ACHN (cell line): ENCODE measurements around the gene RABL2A.
"Not testable (repeated sequence)": the region's sequence is repeated elsewhere in the genome, so short reads cannot be mapped to it uniquely, and the experiment has no call there.

Experiments
- DNase-seq: peaks from one replicate; pipeline ENCODE4 v3.0.0-alpha.2; 2015
- in situ Hi-C: cut with HindIII; loops from 2 replicates; pipeline ENCODE4 v1.10.0; 2017; ENCODE audit warnings: low sequenced_read_pairs, low pct_ligation_motif_present, low pct_unique_long_range_greater_than_20kb

The RABL2A gene

GRCh38 chr2:113603467-113604084 lies 23.5 kb upstream of the RABL2A start:
- in situ Hi-C loops = not testable (repeated sequence)
- peak; percentile 95 for DNase-seq

- DNase-seq = peak; percentile 93
- in situ Hi-C loops = not testable (repeated sequence)
Measured at GRCh38 chr2:113604085-113604477, 23.0 kb upstream of the RABL2A start.

- in situ Hi-C loops, DNase-seq: not testable (repeated sequence)
Measured at GRCh38 chr2:113604661-113605060, 22.4 kb upstream of the RABL2A start.

GRCh38 chr2:113606036-113606435 lies 21.0 kb upstream of the RABL2A start:
- in situ Hi-C loops = not testable (repeated sequence)

GRCh38 chr2:113609822-113610221 lies 17.2 kb upstream of the RABL2A start:
- DNase-seq, in situ Hi-C loops: not testable (repeated sequence)

More at GRCh38 chr2:113606036-113606435, 21.0 kb upstream of the RABL2A start:
- not testable (repeated sequence) for DNase-seq

- DNase-seq, in situ Hi-C loops: not testable (repeated sequence)
Measured at GRCh38 chr2:113621002-113621401, 6.1 kb upstream of the RABL2A start.

GRCh38 chr2:113625906-113626305 lies 1.2 kb upstream of the RABL2A start:
- in situ Hi-C loops, DNase-seq: not testable (repeated sequence)

- DNase-seq, in situ Hi-C loops: not testable (repeated sequence)
Measured at GRCh38 chr2:113632849-113633345, 5.8 kb downstream of the RABL2A start.

- DNase-seq, in situ Hi-C loops: not testable (repeated sequence)
Measured at GRCh38 chr2:113635358-113635757, 8.3 kb downstream of the RABL2A start.

DNA sequence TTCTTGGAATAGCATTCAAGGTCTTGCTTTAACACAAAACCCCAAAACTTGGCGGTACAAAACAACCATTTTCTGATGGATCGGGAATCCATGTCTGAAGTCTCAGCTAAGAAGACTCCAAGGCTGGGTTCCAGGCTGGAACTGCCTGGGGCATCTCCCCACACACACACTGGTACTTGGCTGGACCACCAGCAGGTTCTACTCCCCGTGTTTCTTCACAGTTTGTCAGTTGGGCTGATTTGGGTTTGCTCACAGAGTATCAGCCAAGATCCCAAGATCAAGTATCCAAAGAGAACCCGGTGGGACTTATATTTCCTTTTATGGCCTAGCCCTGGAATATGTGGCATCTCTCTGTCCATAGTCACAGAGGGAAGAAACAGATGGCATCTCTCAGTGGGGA lies 9.2 kb downstream of the RABL2A start:
- in situ Hi-C loops, DNase-seq: not testable (repeated sequence)

DNA sequence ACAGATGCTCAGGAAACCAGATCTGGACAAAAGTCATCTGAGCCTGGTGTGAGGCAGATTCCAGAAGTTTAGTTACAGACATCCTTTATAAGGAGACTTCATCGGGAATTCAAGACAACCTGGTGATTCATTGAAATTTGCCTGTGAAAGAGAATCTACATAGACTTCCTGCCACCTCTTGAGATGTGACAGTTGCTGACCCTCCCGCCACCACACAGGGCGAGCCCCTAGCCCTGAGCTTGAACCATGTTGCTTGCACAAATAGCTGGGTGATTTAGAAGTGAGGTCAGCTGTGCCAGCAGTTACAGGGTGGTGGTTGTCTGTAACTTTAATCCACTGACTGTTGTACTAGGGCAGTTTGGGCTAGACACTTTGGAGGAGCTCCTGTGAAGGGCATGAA lies 11.0 kb downstream of the RABL2A start:
- in situ Hi-C loops = not testable (repeated sequence)

GRCh38 chr2:113646217-113646616 lies 19.2 kb downstream of the RABL2A start:
- DNase-seq, in situ Hi-C loops: not testable (repeated sequence)

More for the DNA sequence above, 11.0 kb downstream of the RABL2A start:
- DNase-seq = not testable (repeated sequence)

- in situ Hi-C loops, DNase-seq: not testable (repeated sequence)
Measured at GRCh38 chr2:113650834-113651815, 24.1 kb downstream of the RABL2A start.

- in situ Hi-C loops, DNase-seq: not testable (repeated sequence)
Measured at GRCh38 chr2:113652599-113652998, 25.5 kb downstream of the RABL2A start.

DNA sequence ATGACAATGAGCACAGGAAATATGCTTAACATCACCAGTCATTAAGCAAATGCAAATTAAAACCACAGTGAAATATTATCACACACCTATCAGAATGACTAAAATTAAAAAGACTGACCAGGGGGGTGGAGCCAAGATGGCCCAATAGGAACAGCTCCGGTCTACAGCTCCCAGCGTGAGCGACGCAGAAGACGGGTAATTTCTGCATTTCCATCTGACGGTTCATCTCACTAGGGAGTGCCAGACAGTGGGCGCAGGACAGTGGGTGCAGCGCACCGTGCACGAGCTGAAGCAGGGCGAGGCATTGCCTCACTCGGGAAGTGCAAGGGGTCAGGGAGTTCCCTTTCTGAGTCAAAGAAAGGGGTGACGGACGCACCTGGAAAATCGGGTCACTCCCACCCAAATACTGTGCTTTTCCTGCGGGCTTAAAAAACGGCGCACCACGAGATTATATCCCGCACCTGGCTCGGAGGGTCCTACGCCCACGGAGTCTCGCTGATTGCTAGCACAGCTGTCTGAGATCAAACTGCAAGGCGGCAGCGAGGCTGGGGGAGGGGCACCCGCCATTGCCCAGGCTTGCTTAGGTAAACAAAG lies 29.1 kb downstream of the RABL2A start:
- in situ Hi-C loops = not testable (repeated sequence)

GRCh38 chr2:113657735-113658134 lies 30.7 kb downstream of the RABL2A start:
- DNase-seq, in situ Hi-C loops: not testable (repeated sequence)

More for the DNA sequence above, 29.1 kb downstream of the RABL2A start:
- not testable (repeated sequence) for DNase-seq

DNA sequence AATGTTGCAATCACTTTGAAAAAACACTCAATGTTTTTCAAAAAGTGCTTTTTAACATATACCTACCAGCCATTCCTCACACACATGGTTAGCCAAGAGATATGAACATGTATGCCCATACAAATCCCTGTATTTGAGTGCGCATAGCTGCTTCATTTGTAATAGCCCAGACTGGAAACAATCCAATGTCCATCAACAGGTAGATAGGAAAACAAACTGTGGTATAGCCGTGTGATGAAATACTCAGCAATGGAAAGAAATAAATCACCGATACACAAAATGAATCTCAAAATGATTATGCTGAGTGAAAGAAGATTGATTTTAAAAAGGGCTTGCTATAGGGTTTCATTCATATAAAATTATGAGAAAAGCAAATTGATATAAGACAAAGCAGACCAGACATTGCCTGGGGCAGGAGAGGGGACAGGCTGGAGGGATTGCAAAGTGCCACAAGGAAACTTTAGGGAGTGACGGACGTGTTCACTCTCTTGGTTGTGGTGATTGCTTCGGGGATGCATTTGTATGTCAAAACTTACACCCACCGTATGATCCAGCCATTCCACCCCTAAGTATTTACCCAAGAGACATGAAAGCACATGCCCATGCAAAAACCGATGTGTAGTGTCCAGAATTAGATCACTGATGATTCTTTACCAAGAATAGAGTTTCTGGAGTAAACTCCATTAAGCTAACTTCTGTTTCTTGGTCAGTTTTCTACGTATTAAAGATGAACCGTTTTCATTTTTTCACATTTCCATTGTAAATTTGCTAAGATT lies 36.4 kb downstream of the RABL2A start:
- in situ Hi-C loops, DNase-seq: not testable (repeated sequence)
